CD4-positive, alpha-beta T cell treated with Interferon gamma for 1 hour (primary cell): ENCODE measurements around the gene MMP3.

Experiments used
- DNase-seq: peaks from one replicate; pipeline ENCODE4 v3.0.0-alpha.2; 2020

The MMP3 gene

GRCh38 chr11:102788334-102788995, 54.9 kb downstream of the MMP3 start:
- DNase-seq: no peak
